Small intestine (tissue), 7 donors: ENCODE measurements around the gene SHROOM1. TPM values are rescaled to one million over a fixed set of nuclear protein-coding genes. Genes with fewer than 3 reads are reported as not detected.

Experiments
- DNase-seq, 2 donors: peaks; one replicate each; pipeline versions ENCODE4 v3.0.0 to v3.0.0-alpha.2; 2013
- FAIRE-seq: peaks from 2 replicates; lab custom pipeline; 2012; peaks lifted over from hg19 to GRCh38; lab: Jason Lieb, UNC
- H3K27ac ChIP-seq, 3 donors: one replicate each; pipeline ENCODE4 v1.5.1; 2013; ENCODE audit warnings: low read length in 2 of 3, mild to moderate bottlenecking in 2 of 3, control low read depth in 1 of 3, inconsistent platforms in 1 of 3, low read depth in 1 of 3, moderate library complexity in 1 of 3
- H3K27me3 ChIP-seq, 3 donors: one replicate each; pipeline ENCODE4 v1.6.1; 2013; ENCODE audit warnings: low read length in 3 of 3, inconsistent platforms in 1 of 3; ENCODE audit not compliant: control insufficient read depth in 3 of 3, insufficient read depth in 3 of 3
- H3K36me3 ChIP-seq, 3 donors: one replicate each; pipeline ENCODE4 v1.6.1; 2013; ENCODE audit warnings: low read length in 3 of 3, inconsistent platforms in 1 of 3, low read depth in 1 of 3, mild to moderate bottlenecking in 1 of 3, moderate library complexity in 1 of 3; ENCODE audit not compliant: control insufficient read depth in 3 of 3, insufficient read depth in 2 of 3
- H3K4me1 ChIP-seq, 3 donors: one replicate each; pipeline ENCODE4 v1.6.1; 2013; ENCODE audit warnings: low read length in 2 of 3, inconsistent platforms in 1 of 3, low read depth in 1 of 3, mild to moderate bottlenecking in 1 of 3, moderate library complexity in 1 of 3; ENCODE audit not compliant: control insufficient read depth in 3 of 3, insufficient read depth in 2 of 3
- H3K4me3 ChIP-seq, 3 donors: one replicate each; pipeline ENCODE4 v1.5.1; 2013; ENCODE audit warnings: low read length in 3 of 3, control low read depth in 1 of 3, inconsistent platforms in 1 of 3, low read depth in 1 of 3, mild to moderate bottlenecking in 1 of 3, moderate library complexity in 1 of 3
- H3K9me3 ChIP-seq, 2 donors: one replicate each; pipeline ENCODE4 v1.6.1; 2013; ENCODE audit warnings: low read depth in 1 of 2, low read length in 1 of 2; ENCODE audit not compliant: control insufficient read depth in 2 of 2, insufficient read depth in 1 of 2
- WGBS, 3 donors: extraction: QIAGEN DNeasy Blood & Tissue Kit; methylation state at CpG; one replicate each; pipeline ENCODE4 v1.1.7; 2013; 5-methylcytosine and 5-hydroxymethylcytosine counted together
- polyA plus RNA-seq, 4 donors: library from polyadenylated mRNA; stranded (reverse) in 3 of 4; unstranded in 1 of 4; fragments of 200-250 nt in 3 of 4; fragments of 120-200 nt in 1 of 4; gene quantifications; one replicate each; pipeline versions ENCODE4 v1.2.1 to v1.2.3, GENCODE V29; 2013
- donor health status: healthy with polysubstance abuse.
- donor health status: control.
- donor health status: control.
- donor health status: Bipolar disorder and iron deficiency.
- donor health status: healthy.

The SHROOM1 gene
- polyA plus RNA-seq, 4 donors, result 9.2 to 72.2 (median 15.0) TPM

GRCh38 chr5:132819468-132819867 is 11.0 kb downstream of the SHROOM1 start:
- Histone ChIP-seq H3K4me1 (peaks cover 0 to 44% (median 0%) of the 10 kb centered on the region in 3 donors), H3K27me3 (peaks cover 0 to 3% (median 0%) of the 10 kb centered on the region in 3 donors), H3K9me3 (peaks cover 0 to 3% of the 10 kb centered on the region in 2 donors), H3K4me3 (peak overlapping the region in 2 of 3 donors; percentile 39 to 41), H3K27ac (peak overlapping the region; percentile 76 to 83 (median 79)), H3K36me3 (peaks cover 0 to 19% (median 0%) of the 10 kb centered on the region in 3 donors)
- FAIRE-seq, result no peak
- peak; percentile 47 to 63 for DNase-seq
- 7 to 28% (median 25%) methylated on average over 26 of the region's 26 CpGs for WGBS, 3 donors

GRCh38 chr5:132817011-132817410 is 13.4 kb downstream of the SHROOM1 start:
- peak in 1 of 2 donors; percentile 62 for DNase-seq
- H3K4me1 ChIP-seq, result peaks cover 0 to 38% (median 0%) of the 10 kb centered on the region in 3 donors
- H3K27me3 ChIP-seq, result peaks cover 0 to 10% (median 3%) of the 10 kb centered on the region in 3 donors
- 9 to 43% (median 36%) methylated on average over 1 of the region's 1 CpG for WGBS, 3 donors
- peaks cover 0 to 8% (median 0%) of the 10 kb centered on the region in 3 donors for H3K36me3 ChIP-seq
- no peak overlapping the region for H3K4me3 ChIP-seq
- peak overlapping the region in 1 of 3 donors; percentile 70 for H3K27ac ChIP-seq
- no peak for FAIRE-seq
- peaks cover 0 to 3% of the 10 kb centered on the region in 2 donors for H3K9me3 ChIP-seq

- peaks cover 0 to 3% of the 10 kb centered on the region in 2 donors for H3K9me3 ChIP-seq
- peak overlapping the region in 1 of 3 donors; percentile 70 for H3K27ac ChIP-seq
- peak in 1 of 2 donors; percentile 24 for DNase-seq
- H3K27me3 ChIP-seq, result peaks cover 0 to 11% (median 3%) of the 10 kb centered on the region in 3 donors
- H3K4me3 ChIP-seq, result peak overlapping the region in 1 of 3 donors; percentile 3
- FAIRE-seq, result no peak
- peaks cover 0 to 38% (median 0%) of the 10 kb centered on the region in 3 donors for H3K4me1 ChIP-seq
- H3K36me3 ChIP-seq, result peaks cover 0 to 8% (median 0%) of the 10 kb centered on the region in 3 donors
Observed at GRCh38 chr5:132816554-132816953, 13.9 kb downstream of the SHROOM1 start.

GRCh38 chr5:132816083-132816482 is 14.4 kb downstream of the SHROOM1 start:
- H3K27ac ChIP-seq, result peak overlapping the region in 1 of 3 donors; percentile 70
- H3K36me3 ChIP-seq, result peaks cover 0 to 8% (median 0%) of the 10 kb centered on the region in 3 donors
- peaks cover 0 to 12% (median 3%) of the 10 kb centered on the region in 3 donors for H3K27me3 ChIP-seq
- peak overlapping the region in 2 of 3 donors; percentile 3 to 20 for H3K4me3 ChIP-seq
- peaks cover 0 to 38% (median 0%) of the 10 kb centered on the region in 3 donors for H3K4me1 ChIP-seq
- DNase-seq, result no peak
- FAIRE-seq, result no peak
- peaks cover 0 to 3% of the 10 kb centered on the region in 2 donors for H3K9me3 ChIP-seq
- 50 to 66% (median 52%) methylated on average over 2 of the region's 2 CpGs for WGBS, 3 donors

GRCh38 chr5:132815454-132815853 is 15.0 kb downstream of the SHROOM1 start:
- FAIRE-seq, result no peak
- 64 to 82% (median 79%) methylated on average over 1 of the region's 1 CpG for WGBS, 3 donors

GRCh38 chr5:132814503-132815294 is 15.7 kb downstream of the SHROOM1 start:
- Histone ChIP-seq H3K4me3 (peak overlapping the region in 2 of 3 donors; percentile 49 to 77), H3K9me3 (peaks cover 0 to 3% of the 10 kb centered on the region in 2 donors), H3K36me3 (peaks cover 0 to 8% (median 0%) of the 10 kb centered on the region in 3 donors), H3K27me3 (peaks cover 0 to 13% (median 3%) of the 10 kb centered on the region in 3 donors), H3K4me1 (peaks cover 0 to 33% (median 0%) of the 10 kb centered on the region in 3 donors), H3K27ac (peak overlapping the region; percentile 91 to 94 (median 94))
- DNase-seq (peak in 1 of 2 donors; percentile 28), FAIRE-seq (no peak)
- 58 to 59% (median 58%) methylated on average over 74 to 81 of the region's 81 CpGs for WGBS, 3 donors

More at GRCh38 chr5:132815454-132815853, 15.0 kb downstream of the SHROOM1 start:
- Histone ChIP-seq H3K36me3 (peaks cover 0 to 8% (median 0%) of the 10 kb centered on the region in 3 donors), H3K4me1 (peaks cover 0 to 38% (median 0%) of the 10 kb centered on the region in 3 donors), H3K27ac (peak overlapping the region in 1 of 3 donors; percentile 70), H3K27me3 (peaks cover 0 to 13% (median 3%) of the 10 kb centered on the region in 3 donors), H3K9me3 (peaks cover 0 to 3% of the 10 kb centered on the region in 2 donors), H3K4me3 (peak overlapping the region in 2 of 3 donors; percentile 49 to 77)
- peak in 1 of 2 donors; percentile 33 for DNase-seq

GRCh38 chr5:132813599-132814502 is 16.6 kb downstream of the SHROOM1 start:
- Histone ChIP-seq H3K27ac (peak overlapping the region; percentile 91 to 94 (median 94)), H3K27me3 (peaks cover 0 to 13% (median 3%) of the 10 kb centered on the region in 3 donors), H3K9me3 (peaks cover 0 to 3% of the 10 kb centered on the region in 2 donors), H3K4me3 (peak overlapping the region; percentile 49 to 77 (median 49)), H3K36me3 (peaks cover 0 to 8% (median 0%) of the 10 kb centered on the region in 3 donors), H3K4me1 (peaks cover 0 to 33% (median 0%) of the 10 kb centered on the region in 3 donors)
- FAIRE-seq (no peak), DNase-seq (peak; percentile 60 to 88)
- 1 to 8% (median 3%) methylated on average over 46 to 110 of the region's 110 CpGs for WGBS, 3 donors
